GM23338 (cell line): ENCODE measurements around the gene ITGA1.

Experiments
- CREB1 ChIP-seq: fragments of 250-450 bp; sonication (Bioruptor Pico); IDR thresholded peaks from 2 replicates; pipeline ENCODE4 v1.5.0; 2020; ENCODE audit warnings: low read depth, mild to moderate bottlenecking, moderate library complexity
- CTCF ChIP-seq, 2 experiments: fragments of 200-600 bp in 1 of 2; sonication (generic) in 1 of 2; conservative IDR thresholded peaks; 2 replicates each; pipeline versions ENCODE4 v1.5.1 to v1.6.1; 2016 to 2017; ENCODE audit warnings: antibody characterized with exemption in 2 of 2, low read depth in 2 of 2, mild to moderate bottlenecking in 2 of 2, moderate library complexity in 1 of 2
- ETS1 ChIP-seq: IDR thresholded peaks from 2 replicates; pipeline ENCODE4 v1.6.1; 2016; ENCODE audit warnings: antibody characterized with exemption
- EZH2 ChIP-seq: fragments of 200-600 bp; sonication (generic); IDR thresholded peaks from one replicate; pipeline ENCODE4 v1.8.0; 2017; ENCODE audit warnings: antibody characterized with exemption, mild to moderate bottlenecking, low read depth; ENCODE audit not compliant: unreplicated experiment
- EZH2phosphoT487 ChIP-seq: fragments of 200-600 bp; sonication (generic); IDR thresholded peaks from one replicate; pipeline ENCODE4 v1.8.1; 2018; ENCODE audit warnings: antibody characterized with exemption; ENCODE audit not compliant: unreplicated experiment
- JUNB ChIP-seq: IDR thresholded peaks from one replicate; pipeline ENCODE4 v1.6.1; 2016; ENCODE audit warnings: antibody characterized with exemption; ENCODE audit not compliant: unreplicated experiment
- POLR2AphosphoS5 ChIP-seq: IDR thresholded peaks from 2 replicates; pipeline ENCODE4 v1.6.1; 2016; ENCODE audit warnings: antibody characterized with exemption, low read depth
- REST ChIP-seq: IDR thresholded peaks from one replicate; pipeline ENCODE4 v1.6.1; 2018; ENCODE audit warnings: antibody characterized with exemption; ENCODE audit not compliant: unreplicated experiment

GRCh38 chr5:52743970-52744369 lies 43.7 kb upstream of the ITGA1 start:
- no peak for TF ChIP-seq CTCF (conservative IDR thresholded peaks at IDR 0.05; ENCODE audit: low read depth in 2 of 2)
- TF ChIP-seq CREB1 (CRISPR knock-in tag), result no peak
- TF ChIP-seq POLR2AphosphoS5, result no peak
- TF ChIP-seq EZH2, result no peak
- no peak for TF ChIP-seq ETS1
- TF ChIP-seq EZH2phosphoT487, result no peak
- no peak for TF ChIP-seq REST
- no peak for TF ChIP-seq JUNB
